Heart right ventricle (tissue), 16 donors: ENCODE data around the gene NCKAP5L. TPM values are rescaled to one million over a fixed set of nuclear protein-coding genes. Genes with fewer than 3 reads are reported as not detected.

Source experiments
- ATAC-seq, 8 donors: fragments of 200-7000 bp; cut with Tn5 transposase; one replicate each; pipeline ENCODE4 v1.9.1; 2020; ENCODE audit warnings: mild to moderate bottlenecking in 8 of 8, moderate library complexity in 8 of 8, moderate number of reproducible peaks in 1 of 8
- DNase-seq, 2 donors: peaks; one replicate each; pipeline ENCODE4 v3.0.0-alpha.2; 2020
- H3K27ac ChIP-seq, 10 donors: fragments of 200-600 bp; sonication (generic) in 2 of 10; one replicate each; pipeline versions ENCODE4 v1.5.0 to v1.8.0; 2020 to 2022; ENCODE audit warnings: mild to moderate bottlenecking in 3 of 10
- H3K27me3 ChIP-seq, 7 donors: fragments of 200-600 bp; one replicate each; pipeline ENCODE4 v1.8.0; 2021 to 2022; ENCODE audit warnings: mild to moderate bottlenecking in 2 of 7
- H3K36me3 ChIP-seq, 9 donors: fragments of 200-600 bp; sonication (generic) in 1 of 9; one replicate each; pipeline versions ENCODE4 v1.5.0 to v1.8.0; 2020 to 2022; ENCODE audit warnings: mild to moderate bottlenecking in 2 of 9
- H3K4me1 ChIP-seq, 9 donors: fragments of 200-600 bp; sonication (generic) in 1 of 9; one replicate each; pipeline versions ENCODE4 v1.5.0 to v1.8.0; 2020 to 2022; ENCODE audit warnings: mild to moderate bottlenecking in 4 of 9
- H3K4me3 ChIP-seq, 10 donors: fragments of 200-600 bp; sonication (generic) in 2 of 10; one replicate each; pipeline versions ENCODE4 v1.5.0 to v1.8.0; 2020 to 2022; ENCODE audit warnings: mild to moderate bottlenecking in 7 of 10, moderate library complexity in 2 of 10
- H3K9me3 ChIP-seq, 11 donors: fragments of 200-600 bp in 10 of 11; sonication (generic) in 2 of 11; one replicate each; pipeline versions ENCODE4 v1.5.0 to v1.8.0; 2013 to 2022; ENCODE audit warnings: mild to moderate bottlenecking in 2 of 11, control low read depth in 1 of 11, moderate library complexity in 1 of 11
- WGBS, 2 donors: extraction: QIAGEN DNeasy Blood & Tissue Kit; methylation state at CpG; one replicate each; pipeline ENCODE4 v1.1.7; 2013; ENCODE audit warnings: inconsistent platforms in 1 of 2; 5-methylcytosine and 5-hydroxymethylcytosine counted together
- intact Hi-C, 10 donors: fragments of 100-400 bp; cut with DNase I; formaldehyde crosslinking; loops; one replicate each; pipeline versions ENCODE4 v1.11.1 to v1.14.2; 2022
- polyA plus RNA-seq, 2 donors: library from polyadenylated mRNA; stranded (reverse); fragments of 200-250 nt; gene quantifications; one replicate each; pipeline ENCODE4 v1.2.3, GENCODE V29; 2013
- total RNA-seq, 10 donors: library from RNA; stranded (reverse); fragmentation: NEBNext Ultra II Directional in 3 of 10; extraction: Animal tissue kit (Norgen Biotek cat#: 25700) in 3 of 10; gene quantifications; one replicate each; pipeline versions ENCODE4 v1.2.1 to v1.2.4, GENCODE V29; 2021 to 2023
- TF ChIP-seq, protein P1 (sequence below), 9 donors: fragments of 200-600 bp; sonication (generic) in 2 of 9; IDR thresholded peaks; one replicate each; pipeline versions ENCODE4 v1.5.0 to v1.8.0; 2021 to 2022; ENCODE audit warnings: antibody characterized with exemption in 9 of 9, mild to moderate bottlenecking in 5 of 9, moderate library complexity in 1 of 9
- donor health status: Arrhythmogenic right ventricular cardiomyopathy.
- donor health status: ischemic (EF 13 %, LVEDD 7.1; RV severe dilation, severe dysfunction).
- donor health status: healthy with polysubstance abuse.
- donor health status: DM: no; HTN: yes; CAD: no.
- donor health status: DM: no; HTN: no; CAD: no.
- donor health status: ischemic (EF 25% LVEDD 6.9; RV normal size, moderate dysfunction).
- donor health status: ischemic (EF 25% LVEDD 5.7; RV mildly dilated, moderate dysfunction).
- donor health status: healthy.
- donor health status: DM: yes; HTN: yes; CAD: no.
- donor health status: Ischemic cardiomyopathy.
- donor health status: ischemic (EF 35%, LVEDD 5.7; RV mildly dilated, moderate dysfunction).
- donor health status: nonischemic (EF 11% LVEDD 7.7; RV severe dilation, severe dysfunction).
- donor health status: DM: yes; HTN: yes; CAD: no.
- donor health status: PGD.
- donor health status: ischemic (EF 29% LVEDD 5.4; RV normal size, mild dysfunction).
- donor health status: nonischemic (EF 23%, LVEDD 6.1; RV moderate dilation, normal function).

Gene NCKAP5L
- total and polyA plus RNA-seq, 12 donors: 11.6 to 44.6 (median 23.7) TPM

GRCh38 chr12:49869816-49870500 is 41.7 kb upstream of the NCKAP5L start:
- no peaks in the 10 kb centered on the region for H3K9me3 ChIP-seq
- TF ChIP-seq, protein P1, sequence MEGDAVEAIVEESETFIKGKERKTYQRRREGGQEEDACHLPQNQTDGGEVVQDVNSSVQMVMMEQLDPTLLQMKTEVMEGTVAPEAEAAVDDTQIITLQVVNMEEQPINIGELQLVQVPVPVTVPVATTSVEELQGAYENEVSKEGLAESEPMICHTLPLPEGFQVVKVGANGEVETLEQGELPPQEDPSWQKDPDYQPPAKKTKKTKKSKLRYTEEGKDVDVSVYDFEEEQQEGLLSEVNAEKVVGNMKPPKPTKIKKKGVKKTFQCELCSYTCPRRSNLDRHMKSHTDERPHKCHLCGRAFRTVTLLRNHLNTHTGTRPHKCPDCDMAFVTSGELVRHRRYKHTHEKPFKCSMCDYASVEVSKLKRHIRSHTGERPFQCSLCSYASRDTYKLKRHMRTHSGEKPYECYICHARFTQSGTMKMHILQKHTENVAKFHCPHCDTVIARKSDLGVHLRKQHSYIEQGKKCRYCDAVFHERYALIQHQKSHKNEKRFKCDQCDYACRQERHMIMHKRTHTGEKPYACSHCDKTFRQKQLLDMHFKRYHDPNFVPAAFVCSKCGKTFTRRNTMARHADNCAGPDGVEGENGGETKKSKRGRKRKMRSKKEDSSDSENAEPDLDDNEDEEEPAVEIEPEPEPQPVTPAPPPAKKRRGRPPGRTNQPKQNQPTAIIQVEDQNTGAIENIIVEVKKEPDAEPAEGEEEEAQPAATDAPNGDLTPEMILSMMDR (IDR thresholded peaks at IDR 0.05): no peak
- peaks cover 22 to 52% (median 32%) of the 10 kb centered on the region in 9 donors for H3K4me1 ChIP-seq
- H3K27ac ChIP-seq: peak overlapping the region in 9 of 10 donors; percentile 46 to 85 (median 72)
- DNase-seq: no peak
- H3K4me3 ChIP-seq: no peak overlapping the region
- peaks cover 0 to 13% (median 6%) of the 10 kb centered on the region in 7 donors for H3K27me3 ChIP-seq
- intact Hi-C loops: loop anchor here (2.0 to 10.0 kb wide), 10 partner anchors 72 to 202 kb away; partner anchors contain the start of genes ASIC1 (in 8 of the 10) and AQP2 (in 1 of the 10)
- peak in 1 of 8 donors; percentile 4 for ATAC-seq
- H3K36me3 ChIP-seq: no peaks in the 10 kb centered on the region
- WGBS, 2 donors: 84 to 91% methylated on average over 14 of the region's 14 CpGs

DNA sequence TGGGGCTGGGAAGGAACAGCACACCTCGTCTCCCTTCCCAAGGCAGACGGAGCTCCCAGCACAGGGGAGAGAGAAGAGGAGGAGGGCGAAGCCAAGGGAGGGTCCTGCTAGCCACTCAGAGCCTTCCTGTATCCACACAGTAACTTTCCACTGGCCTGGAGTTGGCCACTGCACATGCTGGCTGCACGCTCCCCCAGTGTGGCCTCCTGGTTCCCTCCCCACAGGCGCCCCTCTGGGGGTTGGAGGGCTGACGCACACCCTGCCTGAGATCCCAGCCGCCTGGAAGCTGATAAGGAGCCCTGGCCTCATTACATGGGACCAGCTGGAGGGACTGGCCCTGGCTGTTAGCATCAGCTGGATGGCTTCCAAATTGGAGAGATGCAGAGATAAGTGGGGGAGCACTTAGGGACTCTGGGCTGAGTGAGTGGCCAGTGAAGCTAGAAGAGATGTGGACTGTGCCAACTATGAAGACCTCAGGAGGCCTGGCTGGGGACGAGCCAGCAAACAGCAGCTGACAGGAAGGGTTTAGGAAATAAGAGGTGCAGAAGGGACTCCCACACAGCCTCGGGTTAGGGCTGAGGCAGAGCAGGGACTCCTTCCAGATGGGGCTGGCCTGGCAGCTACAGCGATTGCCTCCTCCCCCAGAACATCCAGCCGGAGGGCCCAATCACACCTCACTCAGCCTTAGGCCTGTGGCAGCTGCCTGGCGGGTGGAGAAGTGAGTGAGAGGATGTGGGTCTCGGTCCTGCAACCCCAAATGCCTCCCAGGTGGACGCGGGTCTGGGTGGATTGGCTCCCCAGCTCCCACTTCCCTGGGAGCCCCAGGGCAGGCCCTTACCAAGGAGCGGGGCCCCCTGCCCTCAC is 41.0 kb upstream of the NCKAP5L start:
- TF ChIP-seq, protein P1 (IDR thresholded peaks at IDR 0.05): no peak
- peaks cover 22 to 52% (median 32%) of the 10 kb centered on the region in 9 donors for H3K4me1 ChIP-seq
- 8 to 12% methylated on average over 16 of the region's 16 CpGs for WGBS, 2 donors
- peak; percentile 92 to 94 for DNase-seq
- no peaks in the 10 kb centered on the region for H3K36me3 ChIP-seq
- intact Hi-C loops: loop anchor here (2.0 to 10.0 kb wide), 10 partner anchors 73 to 203 kb away; partner anchors contain the start of genes ASIC1 (in 8 of the 10) and AQP2 (in 1 of the 10)
- peaks cover 0 to 15% (median 6%) of the 10 kb centered on the region in 7 donors for H3K27me3 ChIP-seq
- peak overlapping the region in 9 of 10 donors; percentile 58 to 85 (median 72) for H3K27ac ChIP-seq
- peak; percentile 90 to 97 (median 94) for ATAC-seq
- no peaks in the 10 kb centered on the region for H3K9me3 ChIP-seq
- no peak overlapping the region for H3K4me3 ChIP-seq

DNA sequence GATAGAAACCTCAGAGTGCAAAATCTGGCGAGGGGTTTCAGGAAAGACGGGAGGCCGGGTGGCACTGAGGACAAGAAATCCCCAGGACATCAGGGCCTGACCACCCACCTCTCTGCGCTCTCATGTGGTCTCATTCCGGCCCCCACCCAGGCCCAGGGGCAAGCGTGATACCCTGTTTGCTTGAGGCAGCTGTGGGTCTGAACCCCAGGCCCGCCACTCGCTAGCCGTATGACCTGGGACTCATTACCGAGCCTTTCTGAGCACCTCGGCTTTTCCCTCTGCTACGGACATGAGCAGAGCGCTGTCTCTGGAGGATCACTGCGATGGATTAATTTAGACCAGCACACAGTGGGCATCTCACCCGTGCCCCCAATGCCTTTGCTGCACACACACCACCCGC is 40.2 kb upstream of the NCKAP5L start:
- ATAC-seq: peak in 1 of 8 donors; percentile 2
- 58 to 62% methylated on average over 16 of the region's 16 CpGs for WGBS, 2 donors
- no peak for DNase-seq

More for the DNA sequence above, 40.2 kb upstream of the NCKAP5L start:
- H3K9me3 ChIP-seq: no peaks in the 10 kb centered on the region
- H3K4me1 ChIP-seq: peaks cover 22 to 50% (median 32%) of the 10 kb centered on the region in 9 donors
- peaks cover 0 to 15% (median 6%) of the 10 kb centered on the region in 7 donors for H3K27me3 ChIP-seq
- no peaks in the 10 kb centered on the region for H3K36me3 ChIP-seq
- intact Hi-C loops: loop anchor here (2.0 to 10.0 kb wide), 10 partner anchors 74 to 204 kb away; partner anchors contain the start of genes ASIC1 (in 8 of the 10) and AQP2 (in 1 of the 10)
- TF ChIP-seq, protein P1 (IDR thresholded peaks at IDR 0.05): no peak
- H3K27ac ChIP-seq: peak overlapping the region in 9 of 10 donors; percentile 34 to 85 (median 67)
- H3K4me3 ChIP-seq: no peak overlapping the region
